ENCODE results near the gene LRP3. TPM values are rescaled to one million over a fixed set of nuclear protein-coding genes. Genes with fewer than 3 reads are reported as not detected.

Gene LRP3
- total and polyA plus RNA-seq, 2 experiments from 2014 or later: 3.5 to 62.7 TPM

- no peak for TF ChIP-seq ZNF462 (CRISPR knock-in tag; IDR thresholded peaks at IDR 0.05)
- TF ChIP-seq EZH2 (IDR thresholded peaks at IDR 0.05; ENCODE audit: low read depth, unreplicated experiment): no peak
- TF ChIP-seq POLR2AphosphoS5 (IDR thresholded peaks at IDR 0.05; ENCODE audit: low read depth): no peak
- no peak for TF ChIP-seq ZNF331 (CRISPR knock-in tag; IDR thresholded peaks at IDR 0.05; ENCODE audit: low read depth)
- no peak for TF ChIP-seq ZNF114 (CRISPR knock-in tag; IDR thresholded peaks at IDR 0.05)
- TF ChIP-seq EZH2phosphoT487 (IDR thresholded peaks at IDR 0.05; ENCODE audit: unreplicated experiment): no peak
Measured at GRCh38 chr19:33205531-33206260, 11.6 kb downstream of the LRP3 start (continued).

DNA sequence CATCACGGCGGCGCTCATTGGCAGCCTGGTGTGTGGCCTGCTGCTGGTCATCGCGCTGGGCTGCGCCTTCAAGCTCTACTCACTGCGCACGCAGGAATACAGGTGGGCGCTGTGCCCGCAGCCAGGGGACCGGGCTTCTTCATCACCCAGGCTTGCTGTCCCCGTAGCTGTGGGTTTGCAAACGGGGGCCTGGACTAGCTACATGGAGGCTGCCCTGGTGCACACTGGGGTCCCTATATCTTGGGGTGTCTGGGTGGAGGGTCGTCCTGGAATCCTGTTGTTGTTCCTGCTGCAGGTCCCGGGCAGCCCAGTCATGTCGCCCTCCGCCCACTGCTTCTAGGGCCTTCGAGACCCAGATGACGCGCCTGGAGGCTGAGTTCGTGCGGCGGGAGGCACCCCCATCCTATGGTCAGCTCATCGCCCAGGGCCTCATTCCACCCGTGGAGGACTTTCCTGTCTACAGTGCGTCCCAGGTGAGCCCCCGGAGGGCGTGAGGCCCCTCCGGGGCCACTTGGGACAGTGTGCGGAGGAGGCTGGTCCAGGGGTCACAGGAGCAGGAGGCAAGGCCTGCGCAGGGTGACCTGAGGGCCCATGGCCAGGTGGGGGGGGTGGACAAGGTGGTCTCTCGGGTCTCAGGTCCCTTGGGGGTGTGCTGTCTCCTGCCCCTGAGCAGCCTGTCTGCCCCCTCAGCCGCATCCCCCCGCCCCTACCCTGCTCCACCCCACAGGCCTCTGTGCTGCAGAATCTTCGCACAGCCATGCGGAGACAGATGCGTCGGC is 12.3 kb downstream of the LRP3 start:
- H3K4me2 ChIP-seq: no peak overlapping the region
- no peak overlapping the region for H3K27ac ChIP-seq (ENCODE audit: low read depth)
- no peak overlapping the region for H3K4me3 ChIP-seq
- DNase-seq (ENCODE audit: low spot score): no peak
- H3K9me2 ChIP-seq (ENCODE audit: insufficient read depth): no peaks in the 10 kb centered on the region
- H3K27ac Mint-ChIP-seq: no peak overlapping the region
- no peaks in the 10 kb centered on the region for H3K36me3 ChIP-seq (ENCODE audit: insufficient read depth)
- peaks cover 7% of the 10 kb centered on the region for H3K36me3 Mint-ChIP-seq (ENCODE audit: low read depth)
- no peaks in the 10 kb centered on the region for H3K9me3 Mint-ChIP-seq
- no peaks in the 10 kb centered on the region for H3K27me3 ChIP-seq (ENCODE audit: insufficient read depth)
- no peak for ATAC-seq
- peaks cover 8% of the 10 kb centered on the region for H3K27me3 Mint-ChIP-seq (ENCODE audit: insufficient read depth, low read depth, poor library complexity)
- H2AFZ ChIP-seq: no peak overlapping the region
- no peaks in the 10 kb centered on the region for H3K79me2 ChIP-seq (replicated peaks; ENCODE audit: insufficient read depth)
- no peaks in the 10 kb centered on the region for H3F3A ChIP-seq (replicated peaks; ENCODE audit: low read depth)
- H3K4me1 ChIP-seq (ENCODE audit: insufficient read depth): no peaks in the 10 kb centered on the region
- H3K4me1 Mint-ChIP-seq: no peaks in the 10 kb centered on the region
- H4K20me1 ChIP-seq (replicated peaks; ENCODE audit: insufficient read depth): no peaks in the 10 kb centered on the region
- H3K4me3 Mint-ChIP-seq: no peak overlapping the region
- TF ChIP-seq ZNF331 (CRISPR knock-in tag; IDR thresholded peaks at IDR 0.05; ENCODE audit: low read depth): no peak
- no peak for TF ChIP-seq ZNF114 (CRISPR knock-in tag; IDR thresholded peaks at IDR 0.05)
- no peak for TF ChIP-seq ZNF462 (CRISPR knock-in tag; IDR thresholded peaks at IDR 0.05)
